GM23338 (cell line): Measurements from ENCODE around the gene CDC16. TPM values are rescaled to one million over a fixed set of nuclear protein-coding genes. Genes with fewer than 3 reads are reported as not detected.

Experiments
- ATAC-seq: fragments of 200-7000 bp; cut with Tn5 transposase; 3 replicates; pipeline ENCODE4 v1.9.1; 2020
- DNase-seq: peaks from one replicate; pipeline ENCODE4 v3.0.0-alpha.2; 2015; ENCODE audit warnings: low spot score
- H2AFZ ChIP-seq: fragments of 200-600 bp; sonication (generic); 2 replicates; pipeline ENCODE4 v1.8.0; 2016; ENCODE audit warnings: antibody characterized with exemption, mild to moderate bottlenecking, moderate library complexity
- H3F3A ChIP-seq: fragments of 200-600 bp; sonication (generic); replicated peaks from 2 replicates; pipeline ENCODE4 v1.8.0; 2017; ENCODE audit warnings: antibody characterized with exemption, mixed run types, low read depth
- H3K27ac ChIP-seq: fragments of 200-600 bp; sonication (generic); 2 replicates; pipeline ENCODE4 v1.6.1; 2016; ENCODE audit warnings: low read depth
- H3K27me3 ChIP-seq: fragments of 200-600 bp; sonication (generic); 2 replicates; pipeline ENCODE4 v1.8.0; 2016; ENCODE audit warnings: mild to moderate bottlenecking, mixed run types, moderate library complexity; ENCODE audit not compliant: insufficient read depth
- H3K36me3 ChIP-seq: fragments of 200-600 bp; sonication (generic); 2 replicates; pipeline ENCODE4 v1.8.0; 2016; ENCODE audit warnings: mild to moderate bottlenecking; ENCODE audit not compliant: insufficient read depth
- H3K4me1 ChIP-seq: fragments of 200-600 bp; sonication (generic); 2 replicates; pipeline ENCODE4 v1.8.0; 2016; ENCODE audit warnings: mild to moderate bottlenecking, moderate library complexity; ENCODE audit not compliant: insufficient read depth
- H3K4me2 ChIP-seq: fragments of 200-600 bp; sonication (generic); 2 replicates; pipeline ENCODE4 v1.7.1; 2017; ENCODE audit warnings: mixed run types
- H3K4me3 ChIP-seq: fragments of 200-600 bp; sonication (generic); 2 replicates; pipeline ENCODE4 v1.6.1; 2016; ENCODE audit warnings: mixed run types
- H3K79me2 ChIP-seq: fragments of 200-600 bp; sonication (generic); replicated peaks from 2 replicates; pipeline ENCODE4 v1.8.0; 2017; ENCODE audit warnings: mild to moderate bottlenecking; ENCODE audit not compliant: insufficient read depth
- H3K9me2 ChIP-seq: fragments of 200-600 bp; sonication (generic); 2 replicates; pipeline ENCODE4 v1.8.0; 2017; ENCODE audit not compliant: insufficient read depth
- H4K20me1 ChIP-seq: fragments of 200-600 bp; sonication (generic); replicated peaks from 2 replicates; pipeline ENCODE4 v1.8.0; 2017; ENCODE audit warnings: mild to moderate bottlenecking; ENCODE audit not compliant: insufficient read depth
- H3K27ac Mint-ChIP-seq: 2 replicates; pipeline ENCODE4 v1.8.0; 2020; ENCODE audit warnings: inconsistent platforms, mild to moderate bottlenecking, moderate library complexity, mixed read lengths
- H3K27me3 Mint-ChIP-seq: 3 replicates; pipeline ENCODE4 v1.8.0; 2022; ENCODE audit warnings: low read depth, mild to moderate bottlenecking, moderate library complexity, mixed read lengths, inconsistent platforms; ENCODE audit not compliant: insufficient read depth, poor library complexity
- H3K36me3 Mint-ChIP-seq: 3 replicates; pipeline ENCODE4 v1.8.0; 2021; ENCODE audit warnings: low read depth, mild to moderate bottlenecking, inconsistent platforms, moderate library complexity, mixed read lengths
- H3K4me1 Mint-ChIP-seq: 3 replicates; pipeline ENCODE4 v1.8.0; 2020; ENCODE audit warnings: mild to moderate bottlenecking, inconsistent platforms, mixed read lengths
- H3K4me3 Mint-ChIP-seq: 3 replicates; pipeline ENCODE4 v1.8.0; 2021; ENCODE audit warnings: moderate library complexity, mild to moderate bottlenecking, inconsistent platforms, mixed read lengths
- H3K9me3 Mint-ChIP-seq: 3 replicates; pipeline ENCODE4 v1.8.0; 2020; ENCODE audit warnings: moderate library complexity, mild to moderate bottlenecking, inconsistent platforms, mixed read lengths
- JUNB ChIP-seq: IDR thresholded peaks from one replicate; pipeline ENCODE4 v1.6.1; 2016; ENCODE audit warnings: antibody characterized with exemption; ENCODE audit not compliant: unreplicated experiment
- POLR2AphosphoS5 ChIP-seq: IDR thresholded peaks from 2 replicates; pipeline ENCODE4 v1.6.1; 2016; ENCODE audit warnings: antibody characterized with exemption, low read depth
- STAT1 ChIP-seq: IDR thresholded peaks from one replicate; pipeline ENCODE4 v1.6.1; 2016; ENCODE audit warnings: antibody characterized with exemption; ENCODE audit not compliant: unreplicated experiment
- ZNF114 ChIP-seq: fragments of 250-450 bp; sonication (Bioruptor Pico); IDR thresholded peaks from 2 replicates; pipeline ENCODE4 v1.5.0; 2020; ENCODE audit warnings: mild to moderate bottlenecking, moderate library complexity
- ZNF462 ChIP-seq: fragments of 250-450 bp; sonication (Bioruptor Pico); IDR thresholded peaks from 2 replicates; pipeline ENCODE4 v1.5.0; 2020; ENCODE audit warnings: mild to moderate bottlenecking, moderate library complexity
- polyA plus RNA-seq: library from polyadenylated mRNA; unstranded; fragments of >200 nt; fragmentation: Nextera tagmentation; extraction: Ambion mirVana; gene quantifications from 2 replicates; pipeline ENCODE4 v1.2.1, GENCODE V29; 2016
- total RNA-seq: library from RNA; depleted of rRNA; stranded (reverse); fragments of >200 nt; shearing (Covaris generic); gene quantifications from 2 replicates; pipeline ENCODE4 v1.2.3, GENCODE V29; 2014

Gene CDC16
- total and polyA plus RNA-seq, 2 experiments from 2014 or later = 86.1 to 91.3 TPM

GRCh38 chr13:114310956-114311355, 76.3 kb downstream of the CDC16 start (continued):
- TF ChIP-seq ZNF462 (CRISPR knock-in tag) (no peak), JUNB (no peak), POLR2AphosphoS5 (no peak)

- Histone ChIP-seq H3K4me2 (no peak overlapping the region), H3K4me1 (peaks cover 9% of the 10 kb centered on the region; the same call in 1 of the 2 replicates), H3K27ac (no peak overlapping the region), H3K9me2 (no peaks in the 10 kb centered on the region), H4K20me1 (no peaks in the 10 kb centered on the region; the same call in 1 of the 2 replicates), H3K4me3 (no peak overlapping the region), H2AFZ (no peak overlapping the region), H3K27me3 (no peaks in the 10 kb centered on the region), H3K79me2 (peaks cover 17% of the 10 kb centered on the region), H3F3A (no peaks in the 10 kb centered on the region; the same call in 1 of the 2 replicates), H3K36me3 (peaks cover 5% of the 10 kb centered on the region; the same call in 1 of the 2 replicates)
- H3K27ac Mint-ChIP-seq = no peak overlapping the region
- H3K9me3 Mint-ChIP-seq = no peaks in the 10 kb centered on the region
- ATAC-seq = no peak
- no peak overlapping the region for H3K4me3 Mint-ChIP-seq
- H3K36me3 Mint-ChIP-seq = peaks cover 15% of the 10 kb centered on the region
- no peak for TF ChIP-seq ZNF114 (CRISPR knock-in tag)
- DNase-seq = no peak
- H3K4me1 Mint-ChIP-seq = peaks cover 19% of the 10 kb centered on the region
- H3K27me3 Mint-ChIP-seq = peaks cover 6% of the 10 kb centered on the region
These were observed 76.7 kb downstream of the CDC16 start for GRCh38 chr13:114311387-114311786.

- Histone ChIP-seq H3K79me2 (peaks cover 22% of the 10 kb centered on the region), H3K4me1 (peaks cover 9% of the 10 kb centered on the region; the same call in 1 of the 2 replicates), H3K4me3 (no peak overlapping the region), H4K20me1 (no peaks in the 10 kb centered on the region; the same call in 1 of the 2 replicates), H3F3A (no peaks in the 10 kb centered on the region; the same call in 1 of the 2 replicates), H2AFZ (no peak overlapping the region), H3K36me3 (peaks cover 4% of the 10 kb centered on the region; the same call in 1 of the 2 replicates), H3K4me2 (no peak overlapping the region), H3K27ac (no peak overlapping the region), H3K9me2 (no peaks in the 10 kb centered on the region), H3K27me3 (no peaks in the 10 kb centered on the region)
- H3K36me3 Mint-ChIP-seq = peaks cover 10% of the 10 kb centered on the region
- no peak overlapping the region for H3K27ac Mint-ChIP-seq
- H3K4me3 Mint-ChIP-seq = no peak overlapping the region
- ATAC-seq (no peak), DNase-seq (no peak)
- no peaks in the 10 kb centered on the region for H3K9me3 Mint-ChIP-seq
- peaks cover 19% of the 10 kb centered on the region for H3K4me1 Mint-ChIP-seq
- peaks cover 5% of the 10 kb centered on the region for H3K27me3 Mint-ChIP-seq
- TF ChIP-seq STAT1 (no peak), ZNF462 (CRISPR knock-in tag) (no peak)
These were observed 77.2 kb downstream of the CDC16 start for GRCh38 chr13:114311908-114312307.
